H9 (cell line): Measurements from ENCODE around the gene PES1. TPM values are rescaled to one million over a fixed set of nuclear protein-coding genes. Genes with fewer than 3 reads are reported as not detected.
A peak's percentile ranks its signal among the peaks of the same experiment; 100 is the strongest.

Source experiments
- DNase-seq: peaks from one replicate; pipeline ENCODE4 v3.0.0-alpha.2; 2017
- H2AFZ ChIP-seq: one replicate; pipeline ENCODE4 v1.6.1; 2013; ENCODE audit warnings: mild to moderate bottlenecking, low read length, control low read depth, moderate library complexity
- H2AK5ac ChIP-seq: 2 replicates; pipeline ENCODE4 v1.6.1; 2013; ENCODE audit warnings: low read length, control low read depth, mixed read lengths; ENCODE audit not compliant: insufficient read length
- H2BK120ac ChIP-seq: one replicate; pipeline ENCODE4 v1.6.1; 2013; ENCODE audit warnings: low read depth, mild to moderate bottlenecking, low read length, control low read depth, inconsistent platforms; ENCODE audit not compliant: poor library complexity, severe bottlenecking
- H2BK12ac ChIP-seq: 2 replicates; pipeline ENCODE4 v1.6.1; 2013; ENCODE audit warnings: low read length, control low read depth, mixed read lengths, low read depth; ENCODE audit not compliant: insufficient read length
- H2BK15ac ChIP-seq: 2 replicates; pipeline ENCODE4 v1.6.1; 2013; ENCODE audit warnings: low read depth, low read length, control low read depth
- H2BK20ac ChIP-seq: one replicate; pipeline ENCODE4 v1.6.1; 2013; ENCODE audit warnings: low read depth, mild to moderate bottlenecking, low read length, control low read depth, inconsistent platforms; ENCODE audit not compliant: poor library complexity, severe bottlenecking
- H2BK5ac ChIP-seq: 2 replicates; pipeline ENCODE4 v1.6.1; 2013; ENCODE audit warnings: low read length, control low read depth, mixed read lengths; ENCODE audit not compliant: insufficient read length
- H3K14ac ChIP-seq: 2 replicates; pipeline ENCODE4 v1.6.1; 2013; ENCODE audit warnings: low read length, control low read depth; ENCODE audit not compliant: insufficient read depth
- H3K18ac ChIP-seq: 2 replicates; pipeline ENCODE4 v1.6.1; 2013; ENCODE audit warnings: low read depth, mild to moderate bottlenecking, mixed read lengths, low read length, control low read depth; ENCODE audit not compliant: insufficient read length
- H3K23ac ChIP-seq: 2 replicates; pipeline ENCODE4 v1.6.1; 2013; ENCODE audit warnings: low read length, control low read depth, mixed read lengths, low read depth; ENCODE audit not compliant: insufficient read length
- H3K23me2 ChIP-seq: 2 replicates; pipeline ENCODE4 v1.6.1; 2013; ENCODE audit warnings: low read depth, mild to moderate bottlenecking, mixed read lengths, low read length, control low read depth; ENCODE audit not compliant: insufficient read length, poor library complexity, severe bottlenecking
- H3K27ac ChIP-seq: 2 replicates; pipeline ENCODE4 v1.5.1; 2013; ENCODE audit warnings: low read length, control low read depth, mixed read lengths, low read depth; ENCODE audit not compliant: insufficient read length
- H3K27me3 ChIP-seq: 2 replicates; pipeline ENCODE4 v1.6.1; 2013; ENCODE audit warnings: low read length, control low read depth, inconsistent platforms; ENCODE audit not compliant: insufficient read depth
- H3K4ac ChIP-seq: 2 replicates; pipeline ENCODE4 v1.6.1; 2013; ENCODE audit warnings: low read depth, mild to moderate bottlenecking, control low read depth, inconsistent platforms, low read length, moderate library complexity
- H3K4me1 ChIP-seq: 2 replicates; pipeline ENCODE4 v1.6.1; 2013; ENCODE audit warnings: low read length, control low read depth, inconsistent platforms; ENCODE audit not compliant: insufficient read depth
- H3K4me2 ChIP-seq: 2 replicates; pipeline ENCODE4 v1.6.1; 2013; ENCODE audit warnings: low read length, control low read depth, mixed read lengths; ENCODE audit not compliant: insufficient read length, insufficient read depth
- H3K56ac ChIP-seq: 2 replicates; pipeline ENCODE4 v1.6.1; 2013; ENCODE audit warnings: low read depth, mild to moderate bottlenecking, mixed read lengths, low read length, control low read depth; ENCODE audit not compliant: insufficient read length
- H3K79me1 ChIP-seq: 2 replicates; pipeline ENCODE4 v1.6.1; 2013; ENCODE audit warnings: low read depth, mild to moderate bottlenecking, moderate library complexity, low read length, control low read depth, inconsistent platforms; ENCODE audit not compliant: insufficient read depth, poor library complexity, severe bottlenecking
- H3K79me2 ChIP-seq: 2 replicates; pipeline ENCODE4 v1.6.1; 2013; ENCODE audit warnings: low read length, control low read depth, inconsistent platforms; ENCODE audit not compliant: insufficient read depth
- H3K9ac ChIP-seq: 2 replicates; pipeline ENCODE4 v1.6.1; 2013; ENCODE audit warnings: low read length, control low read depth, mixed read lengths; ENCODE audit not compliant: insufficient read length; ENCODE audit errors: extremely low read depth
- H3K9me3 ChIP-seq: one replicate; pipeline ENCODE4 v1.6.1; 2013; ENCODE audit warnings: low read depth, low read length, inconsistent platforms; ENCODE audit not compliant: control insufficient read depth
- H3T11ph ChIP-seq: one replicate; pipeline ENCODE4 v1.6.1; 2013; ENCODE audit warnings: mild to moderate bottlenecking, low read length, control low read depth, inconsistent platforms
- H4K20me1 ChIP-seq: one replicate; pipeline ENCODE4 v1.6.1; 2013; ENCODE audit not compliant: control insufficient read depth, insufficient read length, insufficient read depth
- H4K5ac ChIP-seq: 2 replicates; pipeline ENCODE4 v1.6.1; 2013; ENCODE audit warnings: low read depth, mild to moderate bottlenecking, mixed read lengths, low read length, control low read depth; ENCODE audit not compliant: insufficient read length
- H4K8ac ChIP-seq: replicated peaks from 2 replicates; pipeline ENCODE4 v1.6.1; 2013; ENCODE audit warnings: low read length, control low read depth, mixed read lengths, low read depth; ENCODE audit not compliant: insufficient read length
- H4K91ac ChIP-seq: 2 replicates; pipeline ENCODE4 v1.6.1; 2013; ENCODE audit warnings: low read depth, mild to moderate bottlenecking, moderate library complexity, mixed read lengths, low read length, control low read depth; ENCODE audit not compliant: insufficient read length
- H3K27ac Mint-ChIP-seq, 3 experiments: 2 replicates in 2 of 3; 3 replicates in 1 of 3; pipeline ENCODE4 v1.8.0; 2020 to 2021; ENCODE audit warnings: mixed read lengths in 3 of 3, mild to moderate bottlenecking in 1 of 3, moderate library complexity in 1 of 3
- H3K27me3 Mint-ChIP-seq: 2 replicates; pipeline ENCODE4 v1.8.0; 2021; ENCODE audit warnings: low read depth, mild to moderate bottlenecking, moderate library complexity, mixed read lengths
- H3K36me3 Mint-ChIP-seq, 3 experiments: 2 replicates in 2 of 3; 3 replicates in 1 of 3; pipeline ENCODE4 v1.8.0; 2020 to 2021; ENCODE audit warnings: low read depth in 3 of 3, mixed read lengths in 3 of 3; ENCODE audit not compliant: insufficient read depth in 1 of 3
- H3K4me1 Mint-ChIP-seq, 2 experiments: 2 replicates each; pipeline ENCODE4 v1.8.0; 2020; ENCODE audit warnings: mixed read lengths in 2 of 2
- H3K4me3 Mint-ChIP-seq, 2 experiments: 2 replicates in 1 of 2; 3 replicates in 1 of 2; pipeline ENCODE4 v1.8.0; 2020 to 2021; ENCODE audit warnings: mild to moderate bottlenecking in 2 of 2, mixed read lengths in 2 of 2, moderate library complexity in 1 of 2
- H3K9me3 Mint-ChIP-seq, 2 experiments: 2 replicates in 1 of 2; 3 replicates in 1 of 2; pipeline ENCODE4 v1.8.0; 2020; ENCODE audit warnings: mild to moderate bottlenecking in 2 of 2, mixed read lengths in 2 of 2, moderate library complexity in 1 of 2
- CTCF ChIP-seq: fragments of 200-600 bp; sonication (generic); conservative IDR thresholded peaks from 3 replicates; pipeline ENCODE4 v1.8.0; 2021; ENCODE audit warnings: antibody characterized with exemption, mild to moderate bottlenecking
- WGBS: extraction: QIAGEN DNeasy Blood & Tissue Kit; methylation state at CpG from one replicate; pipeline ENCODE4 v1.1.7; 2013; ENCODE audit warnings: missing lambda C conversion rate, low lambda C conversion rate, mixed read lengths; ENCODE audit not compliant: insufficient read length; ENCODE audit errors: extremely low coverage; 5-methylcytosine and 5-hydroxymethylcytosine counted together
- total RNA-seq: library from RNA; stranded (reverse); gene quantifications from 2 replicates; pipeline ENCODE4 v1.2.1, GENCODE V29; 2021

Gene PES1
- total RNA-seq, 1 experiment from 2014 or later = 133 TPM

GRCh38 chr22:30555282-30556210 is 36.2 kb downstream of the PES1 start:
- no peak overlapping the region for H3K4me2 ChIP-seq
- no peak overlapping the region for H3K56ac ChIP-seq
- no peak overlapping the region for H2AFZ ChIP-seq
- no peaks in the 10 kb centered on the region for H3K79me1 ChIP-seq
- H3K14ac ChIP-seq = no peak overlapping the region; the same call in 1 of the 2 replicates
- H4K8ac ChIP-seq = no peak overlapping the region
- WGBS = no CpG with 5 or more reads among the region's 73 CpGs
- Mint-ChIP-seq H3K36me3 (peaks cover 0 to 6% (median 0%) of the 10 kb centered on the region in 3 experiments; a peak in 3 of 7 replicates), H3K9me3 (no peaks in the 10 kb centered on the region), H3K4me3 (no peak overlapping the region), H3K27ac (peak overlapping the region in 1 of 3 experiments; percentile 70; a peak in 1 of 7 replicates), H3K4me1 (peaks cover 12 to 21% of the 10 kb centered on the region in 2 experiments), H3K27me3 (no peaks in the 10 kb centered on the region)
- H3K9ac ChIP-seq = no peak overlapping the region
- no peak overlapping the region for H3T11ph ChIP-seq
- H3K9me3 ChIP-seq = no peaks in the 10 kb centered on the region
- H3K27me3 ChIP-seq = no peaks in the 10 kb centered on the region
- no peak overlapping the region for H3K23ac ChIP-seq
- H2BK15ac ChIP-seq = no peak overlapping the region
- H3K4ac ChIP-seq = no peak overlapping the region
- no peak overlapping the region for H3K18ac ChIP-seq
- H3K27ac ChIP-seq = no peak overlapping the region
- no peak overlapping the region for H4K5ac ChIP-seq
- no peaks in the 10 kb centered on the region for H3K23me2 ChIP-seq
- peak; percentile 61 for TF ChIP-seq CTCF
- no peak overlapping the region for H2BK12ac ChIP-seq
- H2BK5ac ChIP-seq = no peak overlapping the region
- no peaks in the 10 kb centered on the region for H3K79me2 ChIP-seq
- no peak overlapping the region for H2BK120ac ChIP-seq
- H2BK20ac ChIP-seq = no peak overlapping the region
- H4K91ac ChIP-seq = no peak overlapping the region
- DNase-seq = peak; percentile 72
- no peaks in the 10 kb centered on the region for H4K20me1 ChIP-seq
- no peaks in the 10 kb centered on the region for H3K4me1 ChIP-seq
- H2AK5ac ChIP-seq = no peak overlapping the region
